NOMO-1 treated with DMSO at 0.1 percent for 48 hours (cell line): ENCODE results near the gene PLA2G6.
A peak's percentile ranks its signal among the peaks of the same experiment; 100 is the strongest.
"Not testable (repeated sequence)": the region's sequence is repeated elsewhere in the genome, so short reads cannot be mapped to it uniquely, and the experiment has no call there.

Experiments
- DNase-seq: peaks from one replicate; lab custom pipeline; 2025; ENCODE audit not compliant: unreplicated experiment; lab: John Stamatoyannopoulos, UW

The PLA2G6 gene

DNA sequence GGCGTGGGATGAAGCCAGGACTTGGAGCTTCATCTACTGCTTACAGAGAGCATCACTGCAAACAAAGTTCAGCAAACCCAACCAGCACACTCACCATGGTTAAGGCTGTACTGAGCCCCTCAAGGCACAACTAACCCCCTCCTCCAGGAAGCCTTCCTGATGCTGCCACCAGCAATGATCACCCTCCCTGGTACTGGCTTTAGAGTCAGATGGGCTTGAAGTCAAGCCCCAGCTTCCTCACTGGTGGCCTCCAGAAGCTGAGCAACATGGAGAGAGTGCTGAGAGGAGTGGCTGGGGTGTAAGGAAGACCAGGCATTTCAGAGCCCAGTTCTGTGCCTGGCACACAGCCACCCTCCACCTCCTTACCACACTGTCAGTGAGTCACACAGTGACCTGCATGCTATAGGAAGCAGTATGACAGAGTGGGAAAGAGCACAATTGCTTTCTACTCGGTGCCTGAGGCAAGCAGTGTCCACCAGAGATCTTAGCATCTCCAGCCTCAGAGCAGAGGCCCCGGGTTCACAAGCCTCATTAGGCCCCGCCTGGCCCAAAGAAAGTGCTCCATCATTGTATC, 46.4 kb downstream of the PLA2G6 start:
- no peak for DNase-seq

DNA sequence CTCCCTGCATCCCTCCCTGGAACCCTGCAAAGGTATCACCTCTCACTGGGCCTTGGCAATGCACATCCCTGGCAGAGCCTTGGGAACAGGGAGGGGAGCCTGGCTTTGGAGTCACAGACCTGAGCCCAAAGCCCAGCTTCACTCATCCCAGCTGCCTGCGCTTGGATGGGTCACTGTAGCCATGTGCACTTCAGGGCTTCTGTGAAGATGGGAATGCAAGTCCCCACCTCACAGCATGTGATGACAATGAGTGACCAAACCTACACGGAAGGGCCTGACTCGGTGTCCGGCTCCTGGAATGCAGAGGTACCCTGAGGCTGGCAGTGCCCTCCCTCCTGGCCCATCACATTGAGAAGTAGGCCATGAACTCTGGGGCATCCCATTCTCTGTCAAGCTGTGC, 48.3 kb downstream of the PLA2G6 start:
- no peak for DNase-seq

DNA sequence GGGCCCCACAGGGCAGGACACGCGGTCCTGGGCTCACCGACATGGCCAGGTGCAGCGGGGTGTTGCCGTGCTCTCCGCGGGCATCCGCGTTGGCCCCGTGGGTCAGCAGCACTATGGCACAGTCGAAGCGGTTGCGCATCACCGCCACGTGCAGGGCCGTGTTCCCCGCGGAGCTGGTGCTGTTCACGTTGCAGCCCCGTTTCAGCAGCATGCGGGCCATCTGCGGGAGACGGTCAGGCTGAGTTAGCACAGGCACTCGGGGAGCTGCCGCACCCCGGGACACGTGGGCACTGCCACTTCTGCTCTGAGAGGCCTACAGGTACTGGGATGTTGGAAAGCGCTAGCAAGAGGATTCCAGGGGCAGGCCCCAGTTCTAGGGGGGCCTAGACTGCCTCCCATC, 48.8 kb downstream of the PLA2G6 start:
- DNase-seq, result no peak

DNA sequence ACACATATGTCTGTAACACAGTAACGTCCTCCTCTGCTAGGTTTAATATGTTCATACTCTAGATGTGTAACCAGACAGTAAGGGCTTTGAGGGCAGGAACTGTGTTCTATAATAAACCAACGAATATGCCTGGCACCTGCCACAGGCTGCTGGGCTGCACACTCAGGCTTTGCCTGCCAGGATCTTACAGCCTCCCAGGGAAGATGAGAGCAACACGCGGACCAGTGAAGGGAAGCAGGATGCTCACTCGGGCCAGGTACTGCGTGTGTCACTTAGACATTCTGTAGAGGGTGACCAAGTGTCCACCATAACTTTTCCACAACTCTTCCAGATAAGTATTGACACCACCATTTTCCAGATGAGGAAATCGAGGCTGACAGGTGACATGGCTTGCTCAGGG, 49.5 kb downstream of the PLA2G6 start:
- no peak for DNase-seq

DNA sequence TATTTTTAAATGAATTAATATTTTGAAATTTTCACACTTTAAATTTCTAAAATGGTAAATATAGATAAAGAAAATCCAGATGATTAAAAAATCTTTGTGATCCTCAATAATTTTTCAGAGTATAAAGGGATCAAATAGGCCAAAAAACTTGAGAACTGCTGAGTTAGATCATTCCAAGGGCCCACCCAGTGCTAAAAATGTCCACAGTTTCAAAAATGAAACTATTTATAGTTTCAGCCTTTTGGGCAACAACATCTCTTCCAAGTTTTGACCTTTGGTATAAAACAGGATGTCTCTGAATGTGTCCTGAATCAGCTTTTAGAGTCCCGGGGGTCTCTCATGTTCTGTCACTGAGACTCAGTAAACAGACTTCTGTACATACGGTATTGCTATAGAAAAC, 50.2 kb downstream of the PLA2G6 start:
- no peak for DNase-seq

DNA sequence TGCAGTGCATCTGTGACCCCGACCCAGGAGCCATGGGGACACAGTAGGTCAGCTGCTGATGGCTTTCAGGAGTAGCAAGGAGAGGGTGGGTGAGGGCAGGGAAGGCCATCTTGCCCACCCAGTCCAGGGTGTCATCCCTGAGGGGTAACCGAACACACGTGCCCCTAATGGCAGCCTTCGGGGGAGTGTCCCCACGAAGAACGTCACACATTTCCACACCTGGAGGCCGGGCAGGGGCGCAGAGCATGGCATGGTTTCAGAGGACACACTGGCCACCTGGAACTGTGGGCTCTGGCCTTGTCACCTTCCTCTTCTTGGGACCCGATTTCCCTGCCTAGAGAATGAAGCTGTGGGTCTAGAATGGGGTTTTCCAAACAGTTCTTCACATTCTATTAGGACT, 51.8 kb downstream of the PLA2G6 start:
- DNase-seq, result no peak

DNA sequence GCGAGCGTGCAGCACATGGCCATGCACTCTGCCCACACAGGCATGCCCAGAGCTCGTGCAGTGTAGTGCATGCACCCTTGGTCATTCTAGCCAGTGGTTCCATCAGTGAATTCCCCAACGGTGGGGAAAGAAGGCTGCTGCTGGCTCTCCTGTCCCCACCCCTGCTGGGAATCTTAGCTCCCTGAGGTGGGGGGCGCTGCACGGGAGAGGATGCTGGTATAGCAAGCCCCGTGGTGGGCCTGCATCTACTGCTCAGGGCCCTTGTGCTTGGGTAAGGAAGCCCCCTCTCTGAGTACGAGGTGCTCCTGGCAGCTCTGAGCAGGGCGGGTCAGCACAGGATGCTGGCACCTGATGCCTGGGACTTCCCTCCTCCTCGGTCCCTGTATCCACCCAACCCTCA, 52.6 kb downstream of the PLA2G6 start:
- no peak for DNase-seq

DNA sequence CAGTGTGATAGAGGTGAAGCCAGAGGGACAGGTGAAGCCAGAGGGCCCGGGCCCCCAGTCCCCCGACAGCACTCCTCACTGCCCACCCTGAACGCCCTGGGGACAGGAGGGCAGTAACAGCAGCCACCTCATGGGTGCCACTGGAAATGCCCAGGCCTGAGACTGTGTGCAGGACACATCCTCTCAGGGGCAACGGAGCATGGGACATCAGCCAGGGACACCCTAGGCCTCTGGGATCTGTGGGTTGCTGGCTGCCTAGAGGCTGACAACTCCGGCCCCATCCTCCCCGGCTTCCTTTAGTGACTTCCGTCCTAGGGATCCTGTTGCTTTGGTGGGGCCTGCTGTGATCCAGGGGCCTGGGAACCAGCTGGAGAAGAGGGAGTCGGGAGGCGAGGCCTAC, 53.8 kb downstream of the PLA2G6 start:
- DNase-seq, result no peak

DNA sequence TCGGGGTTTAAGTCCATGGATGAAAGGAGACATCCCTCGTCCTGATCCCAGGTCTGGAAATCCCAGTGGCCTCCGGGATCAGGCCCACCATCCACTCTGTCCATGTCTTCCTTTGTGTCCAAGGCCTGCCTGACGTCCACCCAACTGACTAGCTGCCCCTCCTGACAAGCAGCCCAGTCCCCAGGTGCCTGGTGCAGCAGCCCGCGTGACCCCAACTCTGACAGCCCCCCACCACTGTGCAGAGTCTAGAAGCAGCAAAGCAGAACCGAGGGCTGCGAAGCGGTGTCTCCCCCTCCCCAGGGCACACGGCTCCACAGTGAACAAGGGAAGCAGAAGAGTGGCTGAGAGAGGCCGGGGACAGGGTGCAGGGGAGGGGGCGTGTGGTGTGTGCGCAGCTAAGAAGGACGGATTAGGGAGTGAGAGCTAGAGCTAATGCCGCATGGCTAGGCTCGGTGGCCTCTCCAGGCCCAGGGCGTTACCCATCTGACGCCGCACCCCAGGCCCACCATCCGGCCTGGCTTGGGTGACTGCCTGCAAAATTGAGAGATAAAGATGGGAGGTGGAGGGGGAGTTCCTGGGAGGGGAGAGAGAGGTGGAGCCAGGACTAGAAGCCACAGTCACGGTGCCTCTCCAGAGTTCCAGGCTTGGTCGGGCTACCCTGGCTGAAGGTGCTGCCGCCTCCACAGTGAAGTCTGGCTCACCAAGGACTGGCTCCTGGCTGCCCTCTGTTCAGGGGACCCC, 54.5 kb downstream of the PLA2G6 start:
- no peak for DNase-seq

DNA sequence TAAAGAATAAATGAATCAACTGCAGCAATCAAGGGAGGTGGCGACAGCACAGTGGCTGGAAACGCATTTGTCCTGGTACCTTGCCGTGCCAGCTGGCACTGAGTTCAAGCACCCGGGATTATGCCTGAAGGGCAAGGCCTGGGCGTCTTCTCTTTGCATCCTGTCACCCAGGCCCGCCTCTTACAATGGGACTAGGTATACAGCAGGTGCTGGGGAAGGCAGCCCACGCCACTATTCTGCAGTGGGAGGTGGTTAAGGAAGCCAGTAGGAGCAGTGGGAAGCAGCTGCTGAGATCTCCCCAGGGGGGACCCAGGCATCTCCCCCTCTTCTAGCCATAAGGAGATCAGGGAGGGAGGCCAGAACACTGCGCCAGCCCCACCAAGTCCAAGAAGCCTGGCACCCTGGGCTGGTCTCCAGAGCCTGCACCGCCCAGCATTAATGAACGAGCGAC, 55.9 kb downstream of the PLA2G6 start:
- DNase-seq, result no peak

DNA sequence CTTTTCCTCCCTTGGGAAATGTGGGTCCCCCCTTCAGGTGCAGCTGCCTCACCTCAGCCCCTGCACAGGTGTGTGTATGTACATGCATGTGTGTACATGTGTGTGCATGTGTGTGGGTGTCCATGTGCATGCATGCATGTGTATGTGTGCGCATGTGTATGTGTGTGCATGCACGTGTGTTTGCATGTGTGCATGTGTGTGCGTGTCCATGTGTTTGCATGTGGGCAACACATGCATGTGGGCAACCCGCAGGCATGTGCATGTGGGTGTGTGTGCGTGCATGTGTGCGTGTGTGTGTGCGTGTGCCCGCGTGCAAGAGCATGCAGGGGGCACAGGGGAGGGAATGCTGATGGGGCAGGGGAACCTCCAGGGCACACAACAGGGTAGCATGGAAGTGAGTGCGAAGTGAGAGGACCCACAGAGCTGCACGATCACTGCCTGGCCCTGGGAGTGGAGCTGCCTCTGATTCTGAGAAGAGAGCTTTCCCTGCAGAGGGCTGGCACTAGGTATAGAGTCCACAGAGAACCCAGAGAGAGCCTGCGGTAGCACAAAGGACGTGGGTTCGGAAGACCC, 56.5 kb downstream of the PLA2G6 start:
- DNase-seq, result no peak

DNA sequence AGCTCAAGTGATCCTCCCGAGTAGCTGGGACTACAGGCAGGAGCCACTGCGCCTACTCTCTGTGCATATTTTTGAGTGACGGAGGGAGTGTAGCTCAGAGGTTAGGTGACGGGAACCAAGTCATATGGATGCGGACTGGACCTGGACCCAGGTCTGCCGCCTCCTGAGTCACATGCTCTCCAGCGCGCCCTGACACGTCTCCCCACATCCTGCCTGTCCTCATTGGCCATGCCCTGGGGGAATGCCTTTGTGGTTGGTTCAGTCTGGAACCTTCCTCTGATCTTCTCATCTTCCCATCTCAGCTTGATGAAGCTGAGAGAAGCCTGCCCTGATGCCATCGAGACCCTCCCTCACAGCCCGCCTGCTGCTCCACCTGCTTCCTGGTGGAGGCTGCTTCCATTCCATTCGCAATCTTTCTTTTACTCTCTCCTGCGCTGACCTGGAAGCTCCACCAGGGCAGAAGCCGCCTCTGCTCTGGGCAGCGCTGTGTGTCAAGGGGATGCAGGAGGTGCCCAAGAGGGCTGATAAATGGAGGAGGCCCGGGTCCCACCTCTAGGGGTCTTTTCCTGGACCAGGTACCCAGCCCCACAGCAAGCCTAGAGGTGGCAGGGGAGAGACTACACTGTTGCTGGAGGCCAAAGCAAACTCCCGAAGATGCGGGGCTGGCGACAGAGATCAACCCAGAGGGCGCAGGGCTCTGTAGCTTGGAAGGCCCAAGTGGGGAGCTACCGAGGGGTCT, 57.2 kb downstream of the PLA2G6 start:
- DNase-seq, result no peak

DNA sequence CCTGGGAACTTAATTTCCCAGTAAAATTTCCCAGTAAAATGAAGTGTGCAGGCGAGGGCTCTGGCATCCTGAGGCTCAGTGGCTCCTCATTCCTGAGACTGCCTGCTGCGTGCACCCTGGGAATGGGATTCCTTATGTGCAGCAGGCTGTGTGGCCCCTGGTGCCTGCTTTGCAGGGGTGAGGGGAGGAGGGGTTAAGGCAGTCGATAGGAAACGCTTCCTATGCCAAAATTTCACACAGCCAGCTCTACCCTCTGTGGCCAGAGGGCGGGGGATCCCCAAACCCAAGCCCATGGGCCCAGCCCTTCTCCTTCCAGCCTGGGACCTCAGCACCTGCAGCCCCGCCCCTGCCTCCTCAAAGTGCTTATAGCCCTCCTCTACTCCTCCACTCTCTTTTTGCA, 59.0 kb downstream of the PLA2G6 start:
- no peak for DNase-seq

DNA sequence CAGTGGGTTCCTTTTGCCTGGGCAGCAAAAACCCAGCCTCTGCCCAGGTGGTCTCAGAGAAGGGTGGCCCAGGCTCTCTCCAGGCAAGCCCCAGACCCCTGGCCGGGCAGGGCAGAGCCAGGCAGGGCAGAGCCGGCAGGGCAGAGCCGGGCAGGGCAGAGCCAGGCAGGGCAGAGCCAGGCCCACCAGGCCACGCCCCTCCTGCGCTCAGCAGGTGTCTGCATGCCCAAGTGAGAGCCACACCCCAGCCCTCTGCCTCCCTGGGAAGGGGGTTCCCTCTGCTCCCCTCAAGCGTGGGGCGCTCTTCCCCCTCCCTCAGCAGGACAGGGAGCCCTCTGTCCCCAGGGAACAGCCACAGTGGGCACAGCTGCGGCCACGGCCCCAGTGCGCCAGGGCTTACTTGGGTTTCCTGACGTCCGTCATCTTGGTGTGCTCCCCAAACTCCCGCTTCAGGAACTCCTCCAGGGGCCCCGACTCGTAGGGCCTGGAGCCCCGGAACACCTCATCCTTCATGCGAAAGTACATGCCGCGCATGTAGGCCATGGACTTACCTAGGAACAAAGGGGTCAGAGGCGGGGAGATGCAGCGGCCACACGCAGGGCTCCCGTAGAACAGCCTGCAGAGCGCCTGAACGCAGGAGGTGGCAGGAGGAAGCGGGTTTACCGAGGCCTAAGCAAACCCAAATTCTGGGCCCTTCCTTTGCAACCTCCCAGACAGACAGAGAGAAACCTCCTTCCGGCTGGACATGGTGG, 61.1 kb downstream of the PLA2G6 start:
- DNase-seq, result no peak

DNA sequence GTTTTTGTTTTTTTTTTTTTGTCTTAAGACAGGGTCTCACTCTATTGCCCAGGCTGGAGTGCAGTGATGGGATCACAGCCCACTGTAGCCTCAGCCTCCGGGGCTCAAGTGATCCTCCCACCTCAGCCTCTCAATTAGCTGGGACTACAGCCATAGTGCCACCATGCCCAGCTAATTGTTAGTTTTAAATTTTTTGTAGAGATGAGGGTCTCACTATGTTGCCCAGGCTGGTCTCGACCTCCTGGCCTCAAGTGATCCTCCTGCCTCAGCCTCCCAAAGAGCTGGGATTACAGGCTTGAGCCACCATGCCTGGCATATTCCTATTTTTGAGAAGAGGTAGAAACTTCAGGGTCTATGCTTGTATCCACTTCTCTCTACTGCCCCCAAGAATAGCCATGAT, 62.9 kb downstream of the PLA2G6 start:
- DNase-seq, result not testable (repeated sequence)

DNA sequence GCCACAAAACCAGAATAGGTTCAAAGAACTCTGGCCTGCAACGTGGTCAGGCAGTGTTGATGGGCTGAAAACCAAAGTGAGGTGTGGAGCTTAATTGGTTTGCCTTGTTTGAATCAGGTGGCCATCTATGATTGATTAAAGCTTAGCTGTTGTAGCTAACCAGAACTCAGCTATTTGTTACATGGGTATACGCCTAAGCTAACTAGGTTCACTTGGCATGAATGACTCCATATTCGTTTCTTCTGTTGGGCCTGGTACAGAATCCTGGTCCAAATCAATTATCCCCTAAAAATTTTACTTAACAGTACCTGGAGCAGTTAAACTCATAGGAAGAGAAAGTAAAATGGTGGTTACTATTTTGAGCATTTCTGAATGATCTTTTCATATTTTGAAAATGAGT, 63.4 kb downstream of the PLA2G6 start:
- DNase-seq, result no peak

DNA sequence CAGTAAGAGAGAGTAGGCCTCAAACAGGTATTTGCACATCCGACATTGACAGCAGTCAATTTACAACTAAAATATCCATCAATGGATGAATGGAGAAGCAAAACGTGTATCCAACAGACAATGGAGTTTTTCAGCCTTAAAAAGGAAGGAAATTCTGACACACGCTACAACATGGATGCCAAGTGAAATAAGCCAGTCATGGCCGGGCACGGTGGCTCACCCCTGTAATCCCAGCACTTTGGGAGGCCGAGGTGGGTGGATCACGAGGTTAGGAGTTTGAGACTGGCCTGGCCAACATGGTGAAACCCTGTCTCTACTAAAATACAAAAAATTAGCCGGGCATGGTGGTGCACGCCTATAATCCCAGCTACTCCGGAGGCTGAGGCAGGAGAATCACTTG, 64.1 kb downstream of the PLA2G6 start:
- not testable (repeated sequence) for DNase-seq

DNA sequence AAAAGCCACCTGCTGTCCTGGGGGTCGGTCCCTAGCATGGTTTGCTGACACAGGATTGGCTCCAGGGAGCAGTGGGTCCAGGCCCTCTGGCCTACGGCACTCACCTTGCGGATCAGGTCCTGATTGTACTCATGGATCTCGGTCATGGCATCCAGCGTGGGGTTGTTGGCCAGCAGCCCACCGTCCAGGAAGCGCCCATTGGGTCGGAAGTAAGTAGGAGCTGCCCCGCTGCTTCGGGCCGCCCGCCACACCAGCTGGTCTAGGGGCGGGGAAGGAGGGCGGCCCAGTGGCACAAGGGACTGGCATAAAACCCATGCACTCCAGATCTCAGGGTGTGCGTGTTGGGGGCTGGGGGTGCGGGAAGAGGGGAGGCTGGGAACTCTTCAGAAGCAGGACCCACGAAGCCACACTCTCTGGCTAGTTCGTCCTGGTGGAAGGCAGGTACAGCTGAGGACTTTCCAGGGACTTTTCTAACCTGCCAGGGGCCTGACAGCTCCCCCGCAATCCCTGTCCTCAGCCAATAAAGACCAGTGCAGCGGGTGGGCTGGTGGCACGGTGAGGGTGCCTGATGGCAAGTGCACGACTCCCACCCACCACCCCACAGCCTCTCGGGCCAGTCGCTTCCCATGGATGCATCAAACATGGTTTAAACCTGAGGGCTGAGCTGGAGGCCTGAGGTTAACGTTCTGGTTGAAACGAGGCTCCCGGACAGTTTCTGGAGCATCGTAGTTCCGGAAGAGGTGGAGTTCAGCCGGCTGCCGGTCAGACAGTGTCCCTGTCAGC, 66.0 kb downstream of the PLA2G6 start:
- no peak for DNase-seq

DNA sequence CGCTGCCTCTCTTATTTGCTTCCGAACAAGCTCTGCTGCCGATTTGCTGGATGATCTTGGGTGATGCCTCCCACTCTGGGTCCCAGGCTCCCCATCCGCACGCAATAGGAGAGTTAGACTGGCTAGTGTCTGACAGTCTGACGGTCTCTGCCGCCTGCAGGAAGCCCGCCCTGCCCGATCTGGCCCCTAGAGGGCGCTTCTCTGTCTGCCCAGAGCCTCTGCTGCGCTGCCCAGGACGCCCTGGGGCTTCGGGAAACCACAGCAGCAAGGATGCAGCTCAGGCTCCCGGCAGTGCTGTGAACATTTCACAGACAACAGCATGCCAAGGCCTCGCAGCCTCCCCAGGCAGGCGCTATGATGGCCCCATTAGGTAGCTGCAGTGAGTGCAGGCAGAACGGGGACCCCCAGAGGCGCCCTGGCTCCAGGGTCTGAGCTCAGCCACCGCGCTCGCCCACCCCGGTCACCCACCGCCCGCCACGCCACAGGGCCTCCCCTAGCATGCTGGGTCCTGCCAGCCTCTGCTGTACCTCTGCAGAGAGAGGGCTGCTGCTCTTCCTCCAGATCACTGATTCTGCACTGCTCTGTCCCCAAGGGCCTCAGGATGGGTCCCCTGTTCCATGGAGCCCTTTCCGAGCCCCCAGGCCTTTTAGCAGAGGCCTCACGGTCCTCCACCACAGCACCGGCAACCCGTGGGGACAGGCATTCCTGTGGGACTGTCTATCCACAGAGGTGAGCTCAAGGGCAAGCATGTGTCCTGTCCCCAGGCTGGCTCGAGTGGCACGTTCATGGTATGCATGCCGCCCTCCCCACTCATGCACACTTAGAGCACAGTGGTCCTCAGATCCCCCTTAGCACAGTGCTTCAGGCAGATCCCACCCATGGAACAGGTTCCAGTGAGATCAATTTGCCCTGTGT, 66.9 kb downstream of the PLA2G6 start:
- peak; percentile 54 for DNase-seq
